ENCODE results near the gene SLX4IP.
"Not testable (repeated sequence)": the region's sequence is repeated elsewhere in the genome, so short reads cannot be mapped to it uniquely, and the experiment has no call there.

Gene SLX4IP

GRCh38 chr20:10580700-10581099 is 145.6 kb downstream of the SLX4IP start:
- DNase-seq = no peak

- DNase-seq = no peak
Measured at GRCh38 chr20:10581823-10582222, 146.7 kb downstream of the SLX4IP start.

DNA sequence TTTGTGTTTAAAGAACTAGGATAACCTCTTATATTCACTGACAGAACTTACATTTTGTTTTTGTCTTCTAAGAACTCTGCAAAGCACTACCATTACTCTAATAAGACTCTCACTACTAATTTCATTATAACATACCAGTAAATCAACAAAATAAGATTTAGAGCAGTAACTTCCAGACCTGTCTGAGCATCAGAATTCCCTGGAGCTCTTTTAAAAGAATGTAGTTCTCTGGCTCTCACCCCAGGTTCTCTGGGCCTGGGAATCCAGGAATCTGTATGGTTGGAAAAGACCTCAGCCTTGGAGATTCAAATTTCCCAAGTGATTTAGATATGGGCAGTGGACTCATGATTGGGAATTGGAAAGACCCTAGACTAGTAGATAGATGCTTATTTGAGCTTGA is 149.3 kb downstream of the SLX4IP start:
- DNase-seq = no peak

GRCh38 chr20:10585308-10585707 is 150.2 kb downstream of the SLX4IP start:
- no peak for DNase-seq

DNA sequence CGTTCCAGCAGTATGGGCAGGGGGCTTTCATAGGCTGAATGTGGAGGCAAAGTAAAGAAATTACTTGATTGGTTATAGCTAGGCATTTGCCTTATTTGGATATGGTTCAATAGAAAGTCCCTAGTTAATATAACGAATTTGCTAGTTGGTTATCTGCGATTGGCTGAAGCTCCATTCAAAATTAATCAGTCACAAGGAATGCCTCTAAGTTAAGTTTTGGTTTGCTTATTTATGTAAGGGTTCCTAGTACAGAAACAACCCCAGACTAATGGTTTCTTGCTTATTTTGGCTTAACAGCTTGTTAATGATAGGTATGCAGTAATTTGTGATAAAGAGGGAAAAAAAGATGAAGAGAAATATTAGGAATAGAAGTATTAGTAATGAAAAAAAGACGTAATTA is 151.2 kb downstream of the SLX4IP start:
- no peak for DNase-seq

GRCh38 chr20:10590446-10590845 is 155.3 kb downstream of the SLX4IP start:
- DNase-seq = not testable (repeated sequence)

- no peak for DNase-seq
Measured at GRCh38 chr20:10590950-10591671, 156.0 kb downstream of the SLX4IP start.

DNA sequence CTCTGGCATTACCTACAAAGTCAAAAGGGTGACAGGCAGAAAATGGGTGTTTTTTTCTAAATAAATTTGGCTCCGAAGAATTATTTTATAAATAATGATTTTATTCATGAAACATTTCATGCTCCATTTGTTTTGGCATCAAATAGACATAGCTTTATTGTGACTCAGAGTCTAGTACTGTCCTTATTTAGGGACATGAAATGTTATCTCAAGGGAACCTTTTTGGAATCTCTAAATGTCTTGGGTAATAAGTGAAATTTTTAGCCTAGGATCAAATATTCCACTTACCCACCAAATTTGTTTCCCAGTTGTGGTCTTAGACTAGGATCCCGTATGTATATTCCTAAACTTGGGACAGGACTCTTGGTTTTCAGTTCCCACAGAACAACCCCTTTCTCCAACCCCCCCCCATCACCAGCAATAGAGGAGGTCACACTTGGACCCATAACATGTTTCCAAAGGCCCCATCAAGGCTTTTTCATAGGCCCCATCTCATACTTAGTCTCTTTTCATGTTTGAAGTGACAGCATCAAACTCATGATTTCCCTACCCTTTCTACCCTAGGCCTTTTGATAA is 156.9 kb downstream of the SLX4IP start:
- DNase-seq = no peak

DNA sequence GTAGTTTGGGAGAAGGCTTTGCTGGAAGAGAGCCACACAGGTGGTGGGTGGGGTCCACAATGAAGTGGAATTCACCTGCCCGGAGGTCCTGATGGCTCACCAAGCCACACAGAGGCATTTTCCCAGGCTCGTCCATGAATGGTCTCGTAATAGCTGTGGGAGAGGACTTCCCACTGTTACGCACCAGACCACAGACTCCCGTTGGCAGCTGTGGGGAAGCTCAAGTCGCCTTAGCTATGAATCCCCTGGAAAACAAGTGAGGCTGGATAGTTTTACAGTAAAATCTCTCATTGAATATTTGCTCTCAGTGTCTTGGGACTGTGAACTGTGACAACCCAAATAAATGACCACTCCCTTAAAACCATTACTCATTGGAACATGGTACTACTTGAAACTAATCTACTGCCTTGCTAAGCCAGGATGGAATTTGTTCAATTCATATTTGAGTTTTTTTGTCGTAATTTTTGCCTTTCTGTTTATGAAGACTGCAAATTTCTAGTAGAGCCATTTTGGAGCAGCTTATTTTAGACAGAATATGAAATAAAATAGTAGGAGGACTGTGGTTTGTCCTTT is 159.3 kb downstream of the SLX4IP start:
- DNase-seq = no peak

GRCh38 chr20:10595266-10595665 is 160.2 kb downstream of the SLX4IP start:
- no peak for DNase-seq

GRCh38 chr20:10595985-10596384 is 160.9 kb downstream of the SLX4IP start:
- no peak for DNase-seq

DNA sequence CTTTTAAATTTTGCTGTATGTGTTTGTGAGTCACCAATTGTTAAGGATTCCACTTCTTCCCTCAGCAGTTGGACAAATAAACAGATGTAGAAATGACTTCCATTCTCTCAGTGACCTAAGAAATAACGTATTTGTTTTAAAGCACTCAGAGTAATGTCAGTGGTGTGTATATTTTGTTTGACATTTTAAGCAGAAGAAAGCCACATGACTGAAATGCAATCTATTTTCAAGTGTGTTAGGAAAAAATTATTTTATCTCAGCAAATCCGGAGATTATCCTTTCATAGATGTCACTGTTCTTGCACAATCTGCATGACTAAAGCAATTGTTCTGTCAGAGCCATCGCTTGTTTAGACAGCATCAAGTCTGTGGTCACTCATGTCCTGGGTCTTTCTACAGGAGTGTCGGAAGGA is 161.6 kb downstream of the SLX4IP start:
- DNase-seq = no peak

GRCh38 chr20:10597637-10598036 is 162.5 kb downstream of the SLX4IP start:
- no peak for DNase-seq

DNA sequence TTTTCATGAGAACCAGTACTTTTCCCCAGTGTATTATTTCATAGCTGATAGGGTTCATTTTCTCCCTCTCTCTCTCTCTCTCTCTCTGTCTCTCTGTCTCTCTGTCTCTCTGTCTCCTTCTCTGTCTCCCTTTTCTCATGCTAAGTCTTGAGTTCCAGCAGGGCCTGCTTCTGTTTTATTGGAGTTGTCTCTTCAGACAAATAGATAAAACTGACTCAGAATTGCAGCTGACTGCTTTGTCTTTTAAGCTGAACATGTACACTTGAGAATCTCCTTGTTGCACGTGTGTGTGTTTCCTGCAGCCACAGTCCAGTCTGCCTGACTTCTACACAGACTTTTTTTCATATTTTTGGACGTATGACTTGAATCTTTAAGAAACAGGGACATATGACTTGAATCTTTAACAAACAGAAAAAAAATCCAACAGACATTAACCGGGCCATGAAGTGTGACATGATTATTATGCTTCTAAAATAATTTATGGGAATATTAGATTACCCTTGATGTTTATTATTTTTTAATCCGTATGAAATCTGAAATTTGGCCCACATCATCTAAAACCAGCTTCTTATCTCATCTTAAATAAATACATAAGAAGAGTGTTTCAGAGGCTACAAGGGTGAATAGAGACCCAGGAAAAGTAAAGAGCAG is 167.2 kb downstream of the SLX4IP start:
- DNase-seq = no peak

GRCh38 chr20:10603378-10603777 is 168.3 kb downstream of the SLX4IP start:
- no peak for DNase-seq

GRCh38 chr20:10603971-10604864 is 169.1 kb downstream of the SLX4IP start:
- no peak for DNase-seq

GRCh38 chr20:10604865-10605440 is 169.8 kb downstream of the SLX4IP start:
- no peak for DNase-seq

- no peak for DNase-seq
Measured at GRCh38 chr20:10605547-10606195, 170.6 kb downstream of the SLX4IP start.

DNA sequence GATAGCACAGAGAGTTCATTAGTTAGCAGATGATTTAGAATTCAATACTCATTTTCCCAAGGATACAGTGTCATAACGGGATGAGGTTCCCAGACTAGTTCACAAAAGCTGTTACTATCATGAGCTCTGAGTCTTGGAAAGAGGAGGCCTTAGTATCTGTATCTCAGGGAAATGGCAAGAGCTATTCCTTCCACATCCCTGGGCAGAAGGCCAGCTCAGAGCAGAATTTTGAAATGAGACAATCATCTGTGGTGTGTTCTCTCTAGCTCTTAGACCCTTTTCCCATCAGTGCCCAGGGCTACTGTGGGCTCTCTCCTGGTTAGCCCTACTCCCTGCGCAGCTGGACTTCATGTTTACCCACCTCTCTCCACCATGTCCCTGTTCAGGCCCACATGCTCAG is 174.2 kb downstream of the SLX4IP start:
- no peak for DNase-seq

- DNase-seq = no peak
Measured at GRCh38 chr20:10609770-10610169, 174.7 kb downstream of the SLX4IP start.

- no peak for DNase-seq
Measured at GRCh38 chr20:10610251-10610650, 175.1 kb downstream of the SLX4IP start.

DNA sequence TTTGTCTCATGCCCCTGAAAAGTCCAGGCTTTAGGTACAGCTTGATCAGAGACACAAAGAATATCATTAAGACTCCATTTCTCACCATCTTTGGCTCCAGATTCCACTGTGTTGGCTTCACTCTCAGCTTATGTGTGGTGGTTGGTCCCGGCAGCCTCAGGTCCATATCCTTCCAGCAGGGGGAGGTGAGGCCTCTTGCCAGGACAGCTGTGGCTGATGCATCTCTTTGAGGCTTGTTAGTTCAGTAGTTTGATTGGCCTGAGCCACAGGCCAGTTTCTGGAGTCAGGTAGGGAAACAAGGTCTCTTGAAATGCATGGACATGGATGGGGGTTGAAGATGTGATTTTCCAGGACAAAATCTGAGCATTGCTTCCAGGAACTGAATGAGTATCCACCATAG is 176.3 kb downstream of the SLX4IP start:
- DNase-seq = no peak

Measured in NCI-H1092 treated with DMSO at 0.1 percent for 48 hours (cell line).